SK-N-SH treated with all-trans-retinoic acid at 6 μM for 48 hours (cell line): Measurements from ENCODE around the gene SVIL.
A peak's percentile ranks its signal among the peaks of the same experiment; 100 is the strongest.

Experiments used
- ATAC-seq: fragments of 200-7000 bp; cut with Tn5 transposase; 3 replicates; pipeline ENCODE4 v1.9.1; 2020; ENCODE audit warnings: mild to moderate bottlenecking, moderate library complexity
- ARNTL ChIP-seq: fragments of 450-650 bp; formaldehyde crosslinking; IDR thresholded peaks from 2 replicates; pipeline ENCODE4 v1.5.0; 2020; ENCODE audit warnings: low read depth, mild to moderate bottlenecking, moderate library complexity, borderline replicate concordance
- BACH2 ChIP-seq: fragments of 250-450 bp; sonication (Bioruptor Pico); IDR thresholded peaks from 2 replicates; pipeline ENCODE4 v1.9.0; 2021; ENCODE audit warnings: mild to moderate bottlenecking, borderline replicate concordance
- CREB5 ChIP-seq: fragments of 250-450 bp; sonication (Bioruptor Pico); IDR thresholded peaks from 2 replicates; pipeline ENCODE4 v1.5.1; 2020; ENCODE audit warnings: low read depth, mild to moderate bottlenecking, moderate library complexity
- CSDC2 ChIP-seq: fragments of 250-450 bp; sonication (Bioruptor Pico); IDR thresholded peaks from 2 replicates; pipeline ENCODE4 v1.5.0; 2020; ENCODE audit warnings: mild to moderate bottlenecking, moderate library complexity
- CSRNP3 ChIP-seq: fragments of 250-450 bp; sonication (Bioruptor Pico); IDR thresholded peaks from 2 replicates; pipeline ENCODE4 v1.5.1; 2021; ENCODE audit warnings: mild to moderate bottlenecking, moderate library complexity
- ESRRG ChIP-seq: fragments of 250-450 bp; sonication (Bioruptor Pico); IDR thresholded peaks from 2 replicates; pipeline ENCODE4 v1.6.1; 2021; ENCODE audit warnings: mild to moderate bottlenecking
- GLIS3 ChIP-seq: fragments of 250-450 bp; sonication (Bioruptor Pico); IDR thresholded peaks from 2 replicates; pipeline ENCODE4 v1.5.0; 2020; ENCODE audit warnings: mild to moderate bottlenecking, moderate library complexity
- ISL1 ChIP-seq: fragments of 250-450 bp; sonication (Bioruptor Pico); IDR thresholded peaks from 2 replicates; pipeline ENCODE4 v2.1.2; 2022; ENCODE audit warnings: mild to moderate bottlenecking, moderate library complexity
- OSR1 ChIP-seq: fragments of 250-450 bp; sonication (Bioruptor Pico); IDR thresholded peaks from 2 replicates; pipeline ENCODE4 v1.8.0; 2022; ENCODE audit warnings: moderate library complexity, mild to moderate bottlenecking, inconsistent platforms
- PATZ1 ChIP-seq: fragments of 250-450 bp; sonication (Bioruptor Pico); IDR thresholded peaks from 2 replicates; pipeline ENCODE4 v1.8.0; 2020; ENCODE audit warnings: mild to moderate bottlenecking, moderate library complexity, borderline replicate concordance
- POU6F1 ChIP-seq: fragments of 250-450 bp; sonication (Bioruptor Pico); IDR thresholded peaks from 2 replicates; pipeline ENCODE4 v1.8.0; 2021; ENCODE audit warnings: low read depth, mild to moderate bottlenecking, moderate library complexity, borderline replicate concordance
- PPARA ChIP-seq: fragments of 250-450 bp; sonication (Bioruptor Pico); IDR thresholded peaks from 2 replicates; pipeline ENCODE4 v1.5.0; 2020; ENCODE audit warnings: mild to moderate bottlenecking, borderline replicate concordance
- RARB ChIP-seq: fragments of 250-450 bp; sonication (Bioruptor Pico); IDR thresholded peaks from 2 replicates; pipeline ENCODE4 v1.8.0; 2021; ENCODE audit warnings: mild to moderate bottlenecking, moderate library complexity
- SNAI2 ChIP-seq: fragments of 250-450 bp; sonication (Bioruptor Pico); IDR thresholded peaks from 2 replicates; pipeline ENCODE4 v1.5.0; 2020; ENCODE audit warnings: mild to moderate bottlenecking, moderate library complexity
- TCF4 ChIP-seq: fragments of 250-450 bp; sonication (Bioruptor Pico); IDR thresholded peaks from 2 replicates; pipeline ENCODE4 v1.8.0; 2021; ENCODE audit warnings: mild to moderate bottlenecking, moderate library complexity, borderline replicate concordance
- TOX ChIP-seq: fragments of 250-450 bp; sonication (Bioruptor Pico); IDR thresholded peaks from 2 replicates; pipeline ENCODE4 v1.8.0; 2021; ENCODE audit warnings: mild to moderate bottlenecking, moderate library complexity, borderline replicate concordance
- TSHZ2 ChIP-seq: fragments of 250-450 bp; sonication (Bioruptor Pico); IDR thresholded peaks from 2 replicates; pipeline ENCODE4 v1.5.0; 2020; ENCODE audit warnings: mild to moderate bottlenecking, moderate library complexity
- ZC3H10 ChIP-seq: fragments of 250-450 bp; sonication (Bioruptor Pico); IDR thresholded peaks from 2 replicates; pipeline ENCODE4 v1.5.1; 2021; ENCODE audit warnings: mild to moderate bottlenecking, moderate library complexity
- ZFP3 ChIP-seq: fragments of 250-450 bp; sonication (Bioruptor Pico); IDR thresholded peaks from 2 replicates; pipeline ENCODE4 v1.5.0; 2020; ENCODE audit warnings: mild to moderate bottlenecking, moderate library complexity
- ZNF70 ChIP-seq: fragments of 450-650 bp; formaldehyde crosslinking; IDR thresholded peaks from 2 replicates; pipeline ENCODE4 v1.5.0; 2020; ENCODE audit warnings: mild to moderate bottlenecking, moderate library complexity
- ZNF8 ChIP-seq: fragments of 450-650 bp; formaldehyde crosslinking; IDR thresholded peaks from 2 replicates; pipeline ENCODE4 v1.5.0; 2020; ENCODE audit warnings: mild to moderate bottlenecking, moderate library complexity

Gene SVIL

GRCh38 chr10:29663718-29664117 is 28.9 kb upstream of the SVIL start:
- TF ChIP-seq RARB (CRISPR knock-in tag) (no peak), CREB5 (CRISPR knock-in tag) (no peak), ESRRG (no peak), BACH2 (no peak), TOX (CRISPR knock-in tag) (no peak), CSRNP3 (CRISPR knock-in tag) (no peak), POU6F1 (CRISPR knock-in tag) (no peak), TSHZ2 (CRISPR knock-in tag) (no peak), CSDC2 (CRISPR knock-in tag) (no peak), ARNTL (CRISPR knock-in tag) (no peak), GLIS3 (no peak), ZC3H10 (CRISPR knock-in tag) (no peak), ZNF70 (CRISPR knock-in tag) (no peak), ZNF8 (CRISPR knock-in tag) (no peak), PPARA (CRISPR knock-in tag) (no peak), TCF4 (no peak), ISL1 (CRISPR knock-in tag) (no peak), SNAI2 (CRISPR knock-in tag) (no peak)
- TF ChIP-seq, all 23 proteins: peak for 0
- ATAC-seq = no peak

- peak; percentile 89 for ATAC-seq
- TF ChIP-seq ESRRG (no peak), PATZ1 (no peak; the same call in 1 of the 2 replicates), POU6F1 (CRISPR knock-in tag) (peak; percentile 9; the same call in 1 of the 2 replicates), TOX (CRISPR knock-in tag) (peak; percentile 56; the same call in 1 of the 2 replicates), GLIS3 (no peak), BACH2 (no peak), ZFP3 (CRISPR knock-in tag) (0 out of 2 replicates have a peak, but pooled peaks have one; percentile 47), TCF4 (no peak), ZC3H10 (CRISPR knock-in tag) (peak; percentile 46), ARNTL (CRISPR knock-in tag) (no peak), OSR1 (CRISPR knock-in tag) (no peak), SNAI2 (CRISPR knock-in tag) (no peak), ISL1 (CRISPR knock-in tag) (no peak; the same call in 1 of the 2 replicates), CSRNP3 (CRISPR knock-in tag) (no peak)
Observed at GRCh38 chr10:29658984-29659965, 24.5 kb upstream of the SVIL start.
